Neuronal stem cell (in vitro differentiated cells): ENCODE results near the gene DUSP28.

Experiments used
- DNase-seq: peaks from one replicate; pipeline ENCODE4 v3.0.0-alpha.2; 2013; ENCODE audit warnings: low spot score
- H2AFZ ChIP-seq: one replicate; pipeline ENCODE4 v1.6.1; 2013; ENCODE audit warnings: mild to moderate bottlenecking, low read length, inconsistent platforms
- H2AK5ac ChIP-seq: 2 replicates; pipeline ENCODE4 v1.6.1; 2013; ENCODE audit warnings: low read depth, mild to moderate bottlenecking, inconsistent platforms, low read length, moderate library complexity, mixed read lengths
- H2BK120ac ChIP-seq: 2 replicates; pipeline ENCODE4 v1.6.1; 2013; ENCODE audit warnings: low read depth, mild to moderate bottlenecking, inconsistent platforms, low read length, moderate library complexity, mixed read lengths
- H2BK12ac ChIP-seq: one replicate; pipeline ENCODE4 v1.6.1; 2013; ENCODE audit warnings: low read length, inconsistent platforms
- H2BK15ac ChIP-seq: 2 replicates; pipeline ENCODE4 v1.6.1; 2013; ENCODE audit warnings: mild to moderate bottlenecking, low read length, inconsistent platforms, mixed read lengths
- H2BK5ac ChIP-seq: one replicate; pipeline ENCODE4 v1.6.1; 2013; ENCODE audit warnings: inconsistent platforms, mild to moderate bottlenecking, low read length, moderate library complexity
- H3K14ac ChIP-seq: one replicate; pipeline ENCODE4 v1.6.1; 2013; ENCODE audit warnings: low read length, inconsistent platforms
- H3K18ac ChIP-seq: 2 replicates; pipeline ENCODE4 v1.6.1; 2013; ENCODE audit warnings: low read length, inconsistent platforms
- H3K23ac ChIP-seq: 2 replicates; pipeline ENCODE4 v1.6.1; 2013; ENCODE audit warnings: low read depth, mild to moderate bottlenecking, mixed read lengths, low read length, inconsistent platforms; ENCODE audit not compliant: poor library complexity
- H3K27ac ChIP-seq: replicated peaks from 3 replicates; pipeline ENCODE4 v1.5.1; 2013; ENCODE audit warnings: low read length, inconsistent platforms
- H3K27me3 ChIP-seq, 3 experiments: 2 replicates each; pipeline ENCODE4 v1.6.1; 2013; ENCODE audit warnings: low read length in 3 of 3, mild to moderate bottlenecking in 2 of 3, inconsistent platforms in 1 of 3, low read depth in 1 of 3, mixed read lengths in 1 of 3, moderate library complexity in 1 of 3; ENCODE audit not compliant: control insufficient read depth in 3 of 3, insufficient read depth in 3 of 3
- H3K36me3 ChIP-seq, 2 donors: replicated peaks in 1 of 2; 2 replicates each; pipeline ENCODE4 v1.6.1; 2013; ENCODE audit warnings: low read length in 2 of 2; ENCODE audit not compliant: control insufficient read depth in 2 of 2, insufficient read depth in 2 of 2
- H3K4ac ChIP-seq: 2 replicates; pipeline ENCODE4 v1.6.1; 2013; ENCODE audit warnings: inconsistent platforms, mild to moderate bottlenecking, low read length, moderate library complexity
- H3K4me1 ChIP-seq, 2 donors: 1 replicate in 1 of 2; 2 replicates in 1 of 2; pipeline ENCODE4 v1.6.1; 2013; ENCODE audit warnings: low read length in 2 of 2, low read depth in 1 of 2; ENCODE audit not compliant: control insufficient read depth in 2 of 2, insufficient read depth in 1 of 2
- H3K4me2 ChIP-seq: one replicate; pipeline ENCODE4 v1.6.1; 2013; ENCODE audit warnings: mild to moderate bottlenecking, low read length, inconsistent platforms; ENCODE audit not compliant: insufficient read depth, poor library complexity, severe bottlenecking
- H3K4me3 ChIP-seq, 2 donors: 2 replicates each; pipeline ENCODE4 v1.5.1; 2013; ENCODE audit warnings: low read length in 2 of 2, mild to moderate bottlenecking in 2 of 2, inconsistent platforms in 1 of 2, moderate library complexity in 1 of 2
- H3K79me1 ChIP-seq: one replicate; pipeline ENCODE4 v1.6.1; 2013; ENCODE audit warnings: low read depth, mild to moderate bottlenecking, inconsistent platforms, low read length, moderate library complexity
- H3K9ac ChIP-seq: one replicate; pipeline ENCODE4 v1.6.1; 2013; ENCODE audit warnings: mild to moderate bottlenecking, low read depth, low read length, inconsistent platforms; ENCODE audit not compliant: poor library complexity
- H3K9me3 ChIP-seq, 2 donors: replicated peaks in 1 of 2; 2 replicates each; pipeline versions ENCODE3 to v1.6.1; 2013; ENCODE audit warnings: low read length in 2 of 2, mild to moderate bottlenecking in 2 of 2, inconsistent platforms in 1 of 2, low read depth in 1 of 2, mixed read lengths in 1 of 2, moderate library complexity in 1 of 2; ENCODE audit not compliant: control insufficient read depth in 2 of 2, insufficient read depth in 1 of 2
- H4K8ac ChIP-seq: one replicate; pipeline ENCODE4 v1.6.1; 2013; ENCODE audit warnings: low read depth, mild to moderate bottlenecking, inconsistent platforms, low read length, moderate library complexity
- H4K91ac ChIP-seq: one replicate; pipeline ENCODE4 v1.6.1; 2013; ENCODE audit warnings: low read length, low read depth, mild to moderate bottlenecking, inconsistent platforms; ENCODE audit not compliant: poor library complexity
- WGBS, 2 donors: extraction: QIAGEN DNeasy Blood & Tissue Kit; methylation state at CpG; one replicate each; pipeline ENCODE4 v1.1.7; 2013; ENCODE audit warnings: missing lambda C conversion rate in 2 of 2, mixed read lengths in 1 of 2; ENCODE audit not compliant: insufficient read length in 2 of 2, insufficient replicate concordance in 1 of 2; ENCODE audit errors: extremely low coverage in 2 of 2; 5-methylcytosine and 5-hydroxymethylcytosine counted together

Gene DUSP28

DNA sequence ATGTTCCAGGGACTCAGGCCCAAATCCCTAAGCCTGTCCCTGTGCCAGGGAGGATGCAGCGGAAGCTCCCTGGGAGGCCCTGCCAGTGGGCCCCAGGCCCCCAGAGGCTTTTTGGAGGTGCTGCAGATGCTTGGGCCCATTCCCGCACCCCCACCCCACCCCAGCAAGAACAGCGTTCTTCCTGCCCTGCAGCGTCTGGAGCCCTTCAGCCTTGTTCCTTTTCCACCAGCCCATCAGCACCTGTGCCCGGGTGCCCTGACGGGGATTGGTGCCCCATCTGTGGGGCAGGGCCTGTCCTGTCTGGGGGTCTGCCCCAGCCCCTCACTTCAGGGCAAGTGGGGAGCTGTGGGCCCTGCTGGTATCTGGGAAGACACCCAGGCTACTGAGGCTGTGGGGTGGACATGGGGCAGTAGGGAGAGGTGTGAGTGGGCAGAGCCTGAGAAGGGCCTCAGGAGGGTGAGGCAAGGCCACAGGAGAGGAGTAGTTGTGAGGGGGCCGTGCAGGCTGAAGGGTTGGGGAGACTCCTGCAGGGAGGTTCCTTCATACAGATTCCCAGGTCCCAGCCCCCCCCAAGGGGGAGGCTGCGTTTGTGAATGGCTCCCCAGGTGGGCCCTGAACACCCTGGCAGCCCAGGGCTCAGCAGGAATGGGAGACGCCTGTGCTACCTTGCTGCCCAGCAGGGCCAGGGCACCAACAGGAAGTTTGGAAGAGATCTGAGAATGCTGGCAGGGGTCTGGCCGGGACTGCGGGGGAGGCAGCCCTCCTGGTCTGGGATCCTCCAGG is 10.6 kb downstream of the DUSP28 start:
- Histone ChIP-seq H2AK5ac (peak overlapping the region; percentile 19), H4K91ac (no peak overlapping the region), H3K14ac (no peak overlapping the region), H3K27me3 (peaks cover 0 to 32% (median 16%) of the 10 kb centered on the region in 3 experiments), H3K9ac (no peak overlapping the region), H2BK120ac (no peak overlapping the region), H3K4me2 (no peak overlapping the region), H3K18ac (no peak overlapping the region), H2BK12ac (no peak overlapping the region), H3K4me1 (peaks cover 22 to 23% of the 10 kb centered on the region in 2 donors), H2BK5ac (no peak overlapping the region), H2AFZ (no peak overlapping the region), H3K4me3 (peak overlapping the region in 1 of 2 donors; percentile 11), H3K36me3 (peaks cover 0 to 17% of the 10 kb centered on the region in 2 donors), H3K23ac (peak overlapping the region; percentile 57), H3K4ac (no peak overlapping the region), H3K27ac (no peak overlapping the region), H4K8ac (no peak overlapping the region), H3K9me3 (peaks cover 0 to 2% of the 10 kb centered on the region in 2 donors), H2BK15ac (no peak overlapping the region), H3K79me1 (peaks cover 2% of the 10 kb centered on the region)
- no peak for DNase-seq
- no CpG with 5 or more reads among the region's 11 CpGs for WGBS, 2 donors

DNA sequence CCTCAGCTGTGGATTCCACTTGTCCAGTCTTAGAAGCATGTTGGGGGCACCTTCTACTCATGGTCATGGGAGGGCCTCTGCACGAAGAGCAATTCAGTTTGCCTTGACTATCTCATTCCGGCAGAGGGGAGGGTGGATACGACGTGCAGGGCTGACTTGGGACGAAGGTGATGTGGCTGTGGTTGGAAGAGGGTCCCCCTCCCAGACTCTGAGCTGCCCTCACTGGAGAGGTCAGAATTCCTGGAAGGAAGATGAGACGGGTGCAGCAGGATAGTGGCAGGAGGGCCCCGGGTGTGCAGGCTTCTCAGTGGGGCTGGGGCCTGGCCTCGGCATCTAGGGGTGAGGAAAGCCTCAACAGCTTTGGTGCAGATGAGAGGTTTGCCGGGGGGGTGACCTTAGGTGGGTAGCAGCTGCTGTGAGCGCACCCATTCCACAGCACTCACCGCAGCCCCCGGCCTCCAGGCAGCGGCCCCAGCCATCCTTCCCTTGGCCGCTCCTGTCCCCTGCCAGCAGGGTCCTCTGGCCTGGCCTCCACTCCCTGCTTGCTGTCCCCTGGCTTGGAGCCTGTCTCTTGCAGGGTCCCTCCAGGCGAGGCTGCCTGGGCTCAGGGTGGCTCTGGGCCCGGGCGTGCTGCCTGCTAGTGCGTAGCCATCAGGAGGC is 11.3 kb downstream of the DUSP28 start:
- no peak overlapping the region for H3K14ac ChIP-seq
- H3K4me1 ChIP-seq: peaks cover 18% of the 10 kb centered on the region in 2 donors
- no peak overlapping the region for H4K91ac ChIP-seq
- whole genome bisulfite sequencing, 2 donors: no CpG with 5 or more reads among the region's 18 CpGs
- H3K4me3 ChIP-seq: peak overlapping the region in 1 of 2 donors; percentile 11
- H3K27ac ChIP-seq: no peak overlapping the region
- H3K23ac ChIP-seq: peak overlapping the region; percentile 73
- peaks cover 2% of the 10 kb centered on the region for H3K79me1 ChIP-seq
- DNase-seq: no peak
- no peak overlapping the region for H3K4me2 ChIP-seq
- peak overlapping the region; percentile 19 for H2AK5ac ChIP-seq
- no peak overlapping the region for H2AFZ ChIP-seq
- no peak overlapping the region for H3K9ac ChIP-seq
- no peak overlapping the region for H2BK120ac ChIP-seq
- no peak overlapping the region for H2BK5ac ChIP-seq
- H3K27me3 ChIP-seq: peaks cover 0 to 32% (median 16%) of the 10 kb centered on the region in 3 experiments
- no peak overlapping the region for H4K8ac ChIP-seq
- peaks cover 0 to 2% of the 10 kb centered on the region in 2 donors for H3K9me3 ChIP-seq
- peak overlapping the region; percentile 64 for H3K18ac ChIP-seq
- H2BK15ac ChIP-seq: no peak overlapping the region
- peaks cover 0 to 21% of the 10 kb centered on the region in 2 donors for H3K36me3 ChIP-seq
- H2BK12ac ChIP-seq: no peak overlapping the region
- H3K4ac ChIP-seq: no peak overlapping the region

GRCh38 chr2:240572141-240573031 is 12.2 kb downstream of the DUSP28 start:
- no CpG with 5 or more reads among the region's 30 CpGs for WGBS, 2 donors
- no peak overlapping the region for H4K91ac ChIP-seq
- peaks cover 0 to 28% of the 10 kb centered on the region in 2 donors for H3K36me3 ChIP-seq
- H2AFZ ChIP-seq: no peak overlapping the region
- no peak overlapping the region for H2BK15ac ChIP-seq
- H2BK12ac ChIP-seq: no peak overlapping the region
- peaks cover 0 to 23% (median 10%) of the 10 kb centered on the region in 3 experiments for H3K27me3 ChIP-seq
- peaks cover 10 to 12% of the 10 kb centered on the region in 2 donors for H3K4me1 ChIP-seq
- no peak overlapping the region for H3K9ac ChIP-seq
- no peak overlapping the region for H4K8ac ChIP-seq
- H2AK5ac ChIP-seq: no peak overlapping the region
- H2BK5ac ChIP-seq: no peak overlapping the region
- no peaks in the 10 kb centered on the region for H3K9me3 ChIP-seq
- no peak overlapping the region for H3K4ac ChIP-seq
- no peak overlapping the region for H3K14ac ChIP-seq
- peak overlapping the region; percentile 37 for H3K23ac ChIP-seq
- no peak overlapping the region for H3K4me2 ChIP-seq
- H3K79me1 ChIP-seq: peaks cover 2% of the 10 kb centered on the region
- H2BK120ac ChIP-seq: no peak overlapping the region
- no peak overlapping the region for H3K4me3 ChIP-seq
- H3K18ac ChIP-seq: no peak overlapping the region
- no peak overlapping the region for H3K27ac ChIP-seq
- DNase-seq: no peak
